Bronchial epithelial cell (primary cell): ENCODE measurements around the gene ISCU. TPM values are rescaled to one million over a fixed set of nuclear protein-coding genes. Genes with fewer than 3 reads are reported as not detected.

Source experiments
- DNase-seq: peaks from one replicate; pipeline ENCODE4 v3.0.0-alpha.2; 2010; ENCODE audit warnings: low read depth
- FAIRE-seq: peaks from 2 replicates; lab custom pipeline; 2011; peaks lifted over from hg19 to GRCh38; lab: Jason Lieb, UNC
- H3K27me3 ChIP-seq: 2 replicates; pipeline ENCODE4 v1.5.1; 2011; ENCODE audit warnings: low read length; ENCODE audit not compliant: control insufficient read depth, insufficient read depth
- H3K36me3 ChIP-seq: 2 replicates; pipeline ENCODE4 v1.5.1; 2011; ENCODE audit warnings: low read length; ENCODE audit not compliant: control insufficient read depth, insufficient read depth
- H3K4me3 ChIP-seq: 2 replicates; pipeline ENCODE4 v1.5.1; 2011; ENCODE audit warnings: mild to moderate bottlenecking, low read depth, low read length, control low read depth
- CTCF ChIP-seq: IDR thresholded peaks from 2 replicates; pipeline ENCODE4 v1.5.1; 2011; ENCODE audit warnings: mild to moderate bottlenecking, moderate library complexity, low read length, control low read depth, inconsistent platforms; ENCODE audit not compliant: insufficient read depth, severe bottlenecking
- total RNA-seq: library from RNA; depleted of rRNA; stranded (reverse); fragments of >200 nt; gene quantifications from 2 replicates; pipeline ENCODE4 v1.2.1, GENCODE V29; 2014

The ISCU gene
- 141 and 155 TPM in 2 replicates for total RNA-seq

- DNase-seq, result peak; percentile 85
- H3K4me3 ChIP-seq, result peak within 1 kb of the TSS; percentile 95
- TF ChIP-seq CTCF, result no peak
- no peaks in the 10 kb centered on the region for H3K27me3 ChIP-seq
- peaks cover 19% of the 10 kb centered on the region for H3K36me3 ChIP-seq
- no peak for FAIRE-seq
Measured at GRCh38 chr12:108562348-108563135, at the start of gene ISCU. Gene ISCU, plus strand, starts transcription at chr12:108562596. Its CDS starts 27 bp downstream, at chr12:108562623.

DNA sequence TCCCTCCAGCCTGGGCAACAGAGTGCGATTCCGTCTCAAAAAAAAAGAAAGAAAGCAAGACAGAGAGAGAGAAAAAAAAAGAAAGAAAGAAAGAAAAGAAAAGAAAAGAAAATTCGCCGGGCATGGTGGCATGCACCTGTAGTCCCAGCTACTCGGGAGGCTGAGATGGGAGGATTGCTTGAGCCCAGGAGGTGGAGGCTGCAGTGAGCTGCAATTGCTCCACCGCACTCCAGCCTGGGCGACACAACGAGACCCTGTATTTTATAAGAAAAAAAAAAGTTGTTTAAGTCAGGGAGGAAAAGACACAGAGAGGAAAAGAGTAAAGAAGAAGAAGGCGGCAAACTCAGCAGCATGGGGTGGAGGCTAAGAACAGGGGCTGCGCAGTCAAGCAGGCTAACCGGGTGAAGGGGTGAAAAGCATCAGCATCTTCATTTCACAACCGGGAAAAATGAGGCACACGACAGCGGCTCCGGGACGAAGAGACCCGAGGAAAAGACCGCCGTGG, 47.9 kb upstream of the ISCU start:
- FAIRE-seq (no peak), DNase-seq (no peak)
- TF ChIP-seq CTCF, result no peak
- Histone ChIP-seq H3K27me3 (no peaks in the 10 kb centered on the region), H3K4me3 (peak overlapping the region; percentile 26), H3K36me3 (peaks cover 8% of the 10 kb centered on the region)

DNA sequence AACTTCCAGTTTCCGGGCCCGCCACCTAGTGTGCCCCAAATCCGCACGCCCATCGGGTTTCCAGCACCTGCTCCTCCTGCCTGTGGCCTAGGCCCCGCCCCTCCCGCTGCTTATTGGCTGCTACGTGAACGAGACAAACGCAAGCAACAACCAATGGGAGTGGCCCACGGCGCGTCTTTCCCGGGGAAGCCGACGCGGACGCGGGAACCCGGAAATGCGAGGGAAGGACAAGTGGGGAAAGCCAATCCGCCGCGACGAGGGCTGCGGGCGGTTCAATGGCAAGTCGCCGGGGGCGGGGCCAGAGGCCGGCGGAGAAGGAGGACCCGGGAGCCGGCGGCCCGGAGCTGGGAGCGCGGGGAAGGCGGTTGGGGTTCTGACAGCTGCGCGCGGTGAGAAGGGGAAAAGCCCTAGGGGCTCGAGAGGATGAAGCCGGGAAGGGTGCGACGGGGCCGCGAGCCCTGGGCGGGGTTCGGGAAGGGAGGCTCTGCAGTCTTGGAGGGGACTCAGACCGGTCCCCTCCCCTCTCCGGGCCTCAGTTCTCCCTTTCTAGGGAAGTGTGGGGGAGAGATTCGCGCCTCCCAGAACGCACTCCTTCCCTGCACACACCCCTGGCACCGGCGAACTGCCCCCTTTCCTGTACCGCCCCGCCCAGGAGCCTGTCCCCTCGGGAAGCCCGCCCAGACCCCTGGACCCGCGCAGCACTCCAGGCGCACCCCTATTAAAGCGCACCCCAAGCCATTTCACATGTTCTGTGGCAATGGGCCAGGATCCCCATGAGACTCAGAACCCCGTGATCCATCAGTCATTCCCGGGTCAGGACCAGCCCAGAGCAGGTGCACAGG, 47.2 kb upstream of the ISCU start, which contains the start of gene FICD:
TSS of gene FICD (plus strand) at position 305 of the 842 bp plus-strand sequence. CDS start 1,696 bp downstream, outside the sequence.
- FAIRE-seq, result no peak
- Histone ChIP-seq H3K4me3 (peak within 1 kb of the TSS; percentile 76), H3K36me3 (peaks cover 10% of the 10 kb centered on the region), H3K27me3 (no peaks in the 10 kb centered on the region)
- peak; percentile 13 for TF ChIP-seq CTCF
- DNase-seq, result peak; percentile 97

DNA sequence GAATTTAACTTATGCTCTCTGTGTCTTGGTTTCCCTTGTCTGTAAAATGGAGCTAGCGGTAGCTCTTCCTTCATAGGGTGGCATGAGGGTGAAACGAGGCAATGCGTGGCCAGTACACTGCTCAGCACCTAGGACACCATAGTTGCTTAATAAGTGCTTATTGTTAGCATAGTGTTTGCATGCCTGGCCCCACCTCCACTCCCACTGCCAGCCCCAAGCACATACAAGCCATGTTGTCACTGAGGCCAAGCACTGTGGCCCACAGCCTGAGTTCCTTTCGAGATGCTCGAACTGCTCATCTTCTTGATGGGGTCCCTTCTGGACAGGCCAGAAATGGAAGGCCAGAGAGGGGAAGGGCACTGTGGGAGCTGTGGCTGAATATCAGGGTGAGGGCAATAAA, 46.5 kb upstream of the ISCU start:
- TF ChIP-seq CTCF, result no peak
- DNase-seq, result no peak
- Histone ChIP-seq H3K4me3 (peak overlapping the region; percentile 76), H3K27me3 (no peaks in the 10 kb centered on the region), H3K36me3 (peaks cover 14% of the 10 kb centered on the region)
- no peak for FAIRE-seq

GRCh38 chr12:108516511-108517275, 45.7 kb upstream of the ISCU start:
- H3K4me3 ChIP-seq, result no peak overlapping the region
- TF ChIP-seq CTCF, result no peak
- H3K36me3 ChIP-seq, result peaks cover 16% of the 10 kb centered on the region
- FAIRE-seq (no peak), DNase-seq (no peak)
- H3K27me3 ChIP-seq, result no peaks in the 10 kb centered on the region
